Measurements from ENCODE around the gene WDR82.

DNA sequence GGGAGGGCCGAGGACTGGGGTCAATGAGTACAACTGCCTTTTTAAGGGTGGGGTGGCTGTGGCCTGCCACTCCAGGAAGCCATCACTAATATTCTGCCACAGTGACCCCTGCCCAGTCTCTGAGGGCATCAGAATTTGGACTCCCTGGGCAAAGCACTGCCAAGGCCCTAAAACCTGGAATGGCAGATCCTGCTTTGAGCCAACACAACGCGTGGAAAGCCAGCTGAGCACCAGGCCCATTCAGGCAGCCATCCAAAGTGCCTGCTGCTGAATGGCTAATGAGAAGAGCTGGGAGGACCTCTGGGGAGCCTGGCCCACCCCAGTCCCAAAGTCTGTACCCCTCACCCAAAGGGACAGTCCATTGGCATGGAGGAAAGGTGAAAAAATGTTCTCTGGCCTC is 44.5 kb downstream of the WDR82 start:
- TF ChIP-seq, protein P1, sequence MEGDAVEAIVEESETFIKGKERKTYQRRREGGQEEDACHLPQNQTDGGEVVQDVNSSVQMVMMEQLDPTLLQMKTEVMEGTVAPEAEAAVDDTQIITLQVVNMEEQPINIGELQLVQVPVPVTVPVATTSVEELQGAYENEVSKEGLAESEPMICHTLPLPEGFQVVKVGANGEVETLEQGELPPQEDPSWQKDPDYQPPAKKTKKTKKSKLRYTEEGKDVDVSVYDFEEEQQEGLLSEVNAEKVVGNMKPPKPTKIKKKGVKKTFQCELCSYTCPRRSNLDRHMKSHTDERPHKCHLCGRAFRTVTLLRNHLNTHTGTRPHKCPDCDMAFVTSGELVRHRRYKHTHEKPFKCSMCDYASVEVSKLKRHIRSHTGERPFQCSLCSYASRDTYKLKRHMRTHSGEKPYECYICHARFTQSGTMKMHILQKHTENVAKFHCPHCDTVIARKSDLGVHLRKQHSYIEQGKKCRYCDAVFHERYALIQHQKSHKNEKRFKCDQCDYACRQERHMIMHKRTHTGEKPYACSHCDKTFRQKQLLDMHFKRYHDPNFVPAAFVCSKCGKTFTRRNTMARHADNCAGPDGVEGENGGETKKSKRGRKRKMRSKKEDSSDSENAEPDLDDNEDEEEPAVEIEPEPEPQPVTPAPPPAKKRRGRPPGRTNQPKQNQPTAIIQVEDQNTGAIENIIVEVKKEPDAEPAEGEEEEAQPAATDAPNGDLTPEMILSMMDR (IDR thresholded peaks at IDR 0.05), result no peak
- TF ChIP-seq POLR2AphosphoS5 (IDR thresholded peaks at IDR 0.05) (no peak), POLR2A (IDR thresholded peaks at IDR 0.05) (no peak)
